Common myeloid progenitor, CD34-positive (primary cell): Measurements from ENCODE around the gene RNF212B.
A peak's percentile ranks its signal among the peaks of the same experiment; 100 is the strongest.

Experiments
- CTCF ChIA-PET: fragments of 350-600 bp; sonication (Branson Sonifier 250); formaldehyde crosslinking; loops from one replicate; lab custom pipeline; 2021; ENCODE audit warnings: antibody characterized with exemption; lab: Charles Lee
- POLR2A ChIA-PET: fragments of 350-600 bp; sonication (Branson Sonifier 250); formaldehyde crosslinking; loops from one replicate; lab custom pipeline; 2021; ENCODE audit warnings: antibody characterized with exemption; lab: Charles Lee
- DNase-seq, 3 donors: peaks; one replicate each; pipeline versions ENCODE4 v3.0.0 to v3.0.0-alpha.2; 2013
- H3K27ac ChIP-seq, 2 experiments: 1 replicate in 1 of 2; 2 replicates in 1 of 2; pipeline ENCODE4 v1.7.0; 2013; ENCODE audit warnings: inconsistent platforms in 2 of 2, low read length in 2 of 2, mild to moderate bottlenecking in 2 of 2, low read depth in 1 of 2, moderate library complexity in 1 of 2; ENCODE audit not compliant: severe bottlenecking in 2 of 2, insufficient read depth in 1 of 2, poor library complexity in 1 of 2
- H3K27me3 ChIP-seq, 5 experiments: replicated peaks in 2 of 5; 1 replicate in 3 of 5; 2 replicates in 2 of 5; pipeline versions ENCODE4 v1.6.1 to v1.7.0; 2013; ENCODE audit warnings: low read length in 4 of 5, mild to moderate bottlenecking in 2 of 5, moderate library complexity in 2 of 5, inconsistent platforms in 1 of 5; ENCODE audit not compliant: insufficient read depth in 5 of 5, control insufficient read depth in 4 of 5
- H3K36me3 ChIP-seq, 4 experiments: 1 replicate in 2 of 4; 2 replicates in 2 of 4; pipeline versions ENCODE4 v1.6.1 to v1.7.0; 2013; ENCODE audit warnings: low read length in 3 of 4, control low read depth in 1 of 4, mild to moderate bottlenecking in 1 of 4; ENCODE audit not compliant: control insufficient read depth in 4 of 4, insufficient read depth in 4 of 4
- H3K4me1 ChIP-seq, 4 experiments: 1 replicate in 3 of 4; 2 replicates in 1 of 4; pipeline versions ENCODE4 v1.6.1 to v1.7.1; 2013; ENCODE audit warnings: low read length in 3 of 4, mild to moderate bottlenecking in 3 of 4, control low read depth in 1 of 4, inconsistent platforms in 1 of 4, moderate library complexity in 1 of 4; ENCODE audit not compliant: control insufficient read depth in 4 of 4, insufficient read depth in 4 of 4; ENCODE audit errors: control extremely low read depth in 1 of 4
- H3K4me3 ChIP-seq, 7 experiments: 1 replicate in 4 of 7; 2 replicates in 3 of 7; pipeline versions ENCODE4 v1.5.1 to v1.7.0; 2013; ENCODE audit warnings: mild to moderate bottlenecking in 7 of 7, low read length in 6 of 7, moderate library complexity in 6 of 7, inconsistent platforms in 2 of 7, low read depth in 2 of 7, control low read depth in 1 of 7; ENCODE audit not compliant: insufficient read depth in 4 of 7, control insufficient read depth in 1 of 7; ENCODE audit errors: extremely low read depth in 1 of 7
- H3K9me3 ChIP-seq, 5 experiments: 1 replicate in 4 of 5; 2 replicates in 1 of 5; pipeline versions ENCODE4 v1.6.1 to v1.7.1; 2013; ENCODE audit warnings: low read length in 4 of 5, mild to moderate bottlenecking in 2 of 5, inconsistent platforms in 1 of 5, low read depth in 1 of 5, moderate library complexity in 1 of 5; ENCODE audit not compliant: control insufficient read depth in 4 of 5, insufficient read depth in 2 of 5; ENCODE audit errors: control extremely low read depth in 1 of 5
- WGBS: methylation state at CpG from one replicate; pipeline ENCODE4 v1.1.5; 2013; ENCODE audit not compliant: insufficient coverage; 5-methylcytosine and 5-hydroxymethylcytosine counted together

The RNF212B gene

DNA sequence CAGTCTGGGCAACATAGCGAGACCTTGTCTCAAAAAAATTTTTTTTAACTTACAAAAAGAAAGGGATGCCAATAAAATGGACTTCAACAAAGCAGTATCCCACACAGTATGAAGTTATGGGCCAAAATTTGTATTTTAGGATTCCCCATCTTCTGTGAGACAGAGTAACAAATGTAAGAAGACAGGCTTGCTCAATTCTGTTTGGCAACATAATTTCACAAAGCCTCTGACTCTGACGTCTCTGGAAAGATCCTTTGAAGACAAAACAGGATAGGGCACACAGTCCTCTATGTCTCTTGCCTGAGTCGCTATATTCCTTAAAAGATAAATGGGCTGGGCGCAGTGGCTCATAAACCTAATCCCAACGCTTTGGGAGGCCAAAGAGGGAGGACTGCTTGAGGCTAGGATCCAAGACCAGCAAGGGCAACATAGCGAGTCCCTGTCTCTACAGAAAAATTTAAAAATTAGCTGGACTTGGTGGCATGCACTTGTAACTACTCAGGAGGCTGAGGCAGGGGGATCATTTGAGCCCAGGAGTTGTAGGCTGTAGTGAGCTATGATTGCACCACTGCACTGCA is 49.3 kb downstream of the RNF212B start:
- 61% methylated on average over 6 of the region's 6 CpGs for whole genome bisulfite sequencing
- DNase-seq = no peak
- Histone ChIP-seq H3K27me3 (no peaks in the 10 kb centered on the region), H3K36me3 (peaks cover 0 to 3% (median 3%) of the 10 kb centered on the region in 4 experiments), H3K9me3 (no peaks in the 10 kb centered on the region), H3K27ac (peak overlapping the region; percentile 76 to 91), H3K4me3 (peak overlapping the region; percentile 59 to 96 (median 95)), H3K4me1 (peaks cover 11 to 22% (median 15%) of the 10 kb centered on the region in 4 experiments)
- CTCF ChIA-PET = interaction anchor here (0.9 to 3.3 kb wide), 14 partner anchors 9 to 210 kb away, joined by 3 to 22 read pairs (median 4); partner anchors contain the start of genes PABPN1 and PPP1R3E
- POLR2A ChIA-PET = interaction anchor here (0.5 to 1.7 kb wide), 5 partner anchors 10 to 181 kb away, joined by 3 to 8 read pairs (median 3); partner anchors contain the start of genes PABPN1 and PPP1R3E

DNA sequence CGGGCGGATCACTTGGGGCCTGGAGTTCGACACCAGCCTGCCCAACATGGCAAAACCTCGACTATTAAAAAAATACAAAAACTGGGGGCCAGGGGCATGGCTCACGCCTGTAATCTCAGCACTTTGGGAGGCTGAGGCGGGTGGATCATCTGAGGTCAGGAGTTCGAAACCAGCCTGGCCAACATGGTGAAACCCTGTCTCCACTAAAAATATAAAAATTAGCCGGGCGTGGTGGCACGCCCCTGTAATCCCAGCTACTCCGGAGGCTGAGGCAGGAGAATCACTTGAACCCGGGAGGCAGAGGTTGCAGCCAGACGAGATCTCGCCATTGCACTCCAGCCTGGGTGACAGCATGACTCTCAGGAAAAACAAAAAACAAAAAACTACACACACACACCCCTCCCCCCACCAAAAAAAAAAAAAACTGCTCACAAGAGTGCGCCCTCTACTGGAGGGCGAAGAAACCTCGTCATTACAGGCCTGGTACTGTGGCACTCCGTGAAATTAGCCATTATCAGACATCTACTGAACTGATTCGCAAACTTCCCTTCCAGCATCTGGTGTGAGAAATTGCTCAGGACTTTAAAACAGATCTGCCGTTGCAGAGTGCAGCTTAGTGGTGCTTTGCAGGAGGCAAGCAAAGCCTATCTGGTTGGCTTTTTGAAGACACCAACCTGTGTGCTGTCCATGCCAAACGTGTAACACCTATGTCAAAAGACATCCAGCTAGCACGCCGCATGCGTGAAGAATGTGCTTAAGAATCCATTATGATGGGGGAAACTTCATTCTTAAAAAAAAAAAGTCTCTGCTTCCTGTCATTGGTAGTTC is 57.2 kb downstream of the RNF212B start:
- peaks cover 4 to 29% (median 16%) of the 10 kb centered on the region in 4 experiments for H3K36me3 ChIP-seq
- CTCF ChIA-PET = interaction anchor here (0.8 to 20.4 kb wide), 17 partner anchors 9 to 174 kb away, joined by 3 to 177 read pairs (median 4); partner anchors contain the start of genes BCL2L2, HOMEZ and PABPN1
- no peak overlapping the region for H3K27ac ChIP-seq
- peak overlapping the region in 2 of 7 experiments; percentile 1 to 45 for H3K4me3 ChIP-seq
- peaks cover 0 to 4% (median 0%) of the 10 kb centered on the region in 5 experiments for H3K27me3 ChIP-seq
- 44% methylated on average over 20 of the region's 24 CpGs for WGBS
- POLR2A ChIA-PET = no interaction called here
- peaks cover 4 to 20% (median 12%) of the 10 kb centered on the region in 4 experiments for H3K4me1 ChIP-seq
- H3K9me3 ChIP-seq = no peaks in the 10 kb centered on the region
- DNase-seq = peak; percentile 74 to 91 (median 88)

DNA sequence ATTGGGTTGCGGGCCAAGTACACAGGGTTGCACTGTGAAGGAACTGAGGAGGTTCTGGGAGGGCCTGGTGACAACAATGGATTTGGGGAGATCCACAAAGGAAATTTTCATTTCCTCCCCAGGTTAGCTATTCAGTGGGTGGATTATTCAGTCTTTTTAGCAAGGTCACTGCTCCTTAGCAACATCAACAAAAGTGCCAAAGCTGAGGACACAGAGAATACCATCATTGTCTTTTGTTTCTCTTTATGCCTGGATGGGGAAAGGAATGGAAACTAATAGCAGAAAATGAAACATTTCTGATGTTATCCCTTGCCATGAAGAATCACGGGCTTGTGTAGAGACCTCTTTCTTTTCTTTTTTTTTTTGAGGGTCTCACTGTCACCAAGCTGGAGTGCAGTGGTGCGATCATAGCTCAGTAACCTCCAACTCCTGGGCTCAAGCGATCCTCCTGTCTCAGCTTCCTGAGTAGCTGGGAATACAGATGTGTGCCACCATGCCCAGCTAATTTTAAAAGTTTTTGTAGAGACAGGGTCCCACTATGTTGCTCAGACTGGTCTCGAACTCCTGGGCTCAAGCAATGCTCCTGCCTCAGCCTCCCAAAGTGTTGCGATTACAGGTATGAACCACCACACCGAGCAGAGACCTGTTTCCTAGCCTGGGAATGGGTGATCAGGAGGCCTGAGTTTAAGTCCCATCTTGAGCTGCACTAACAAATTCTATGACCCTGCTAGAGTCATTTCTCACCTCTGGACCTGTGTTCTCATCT is 58.5 kb downstream of the RNF212B start:
- Histone ChIP-seq H3K27me3 (peaks cover 0 to 4% (median 0%) of the 10 kb centered on the region in 5 experiments), H3K36me3 (peaks cover 4 to 29% (median 16%) of the 10 kb centered on the region in 4 experiments), H3K4me3 (no peak overlapping the region), H3K27ac (no peak overlapping the region), H3K4me1 (peaks cover 10 to 30% (median 22%) of the 10 kb centered on the region in 4 experiments), H3K9me3 (no peaks in the 10 kb centered on the region)
- ChIA-PET POLR2A (no interaction called here), CTCF (interaction anchor here (0.8 to 20.4 kb wide), 9 partner anchors 8 to 176 kb away, joined by 3 to 177 read pairs (median 6); partner anchors contain the start of genes HOMEZ and PABPN1)
- whole genome bisulfite sequencing = 93% methylated on average over 7 of the region's 7 CpGs
- DNase-seq = no peak

DNA sequence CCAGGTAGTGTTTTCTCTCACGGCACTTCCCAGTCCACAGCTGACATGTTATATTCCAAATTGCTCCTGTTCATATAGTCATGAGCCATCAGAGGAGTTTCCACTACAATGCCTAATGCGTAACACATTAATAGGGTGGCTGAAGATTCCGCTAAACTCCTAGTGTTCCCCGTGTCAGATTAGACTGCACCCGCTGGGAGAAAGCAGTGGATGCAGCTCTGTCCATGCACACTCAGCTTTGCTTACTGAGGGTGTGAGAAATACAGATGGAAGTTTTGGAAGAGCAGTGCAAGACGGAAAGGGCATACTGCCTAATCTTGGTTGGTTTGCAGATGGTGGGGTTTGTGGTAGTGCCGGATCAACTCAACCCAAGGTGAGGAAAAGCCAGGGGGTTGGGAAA is 59.4 kb downstream of the RNF212B start:
- POLR2A ChIA-PET = interaction anchor here (1.5 kb wide), 1 partner anchor 11 kb away, joined by 3 read pairs; the partner anchor contains the start of gene HOMEZ
- no peaks in the 10 kb centered on the region for H3K9me3 ChIP-seq
- CTCF ChIA-PET = interaction anchor here (1.2 to 20.4 kb wide), 5 partner anchors 7 to 33 kb away, joined by 3 to 177 read pairs (median 22); partner anchors contain the start of genes HOMEZ and PABPN1
- no peak overlapping the region for H3K27ac ChIP-seq
- no peak for DNase-seq
- peaks cover 10 to 31% (median 23%) of the 10 kb centered on the region in 4 experiments for H3K4me1 ChIP-seq
- no peak overlapping the region for H3K4me3 ChIP-seq
- peaks cover 4 to 29% (median 16%) of the 10 kb centered on the region in 4 experiments for H3K36me3 ChIP-seq
- 100% methylated on average over 6 of the region's 7 CpGs for WGBS
- H3K27me3 ChIP-seq = peaks cover 0 to 4% (median 0%) of the 10 kb centered on the region in 5 experiments

DNA sequence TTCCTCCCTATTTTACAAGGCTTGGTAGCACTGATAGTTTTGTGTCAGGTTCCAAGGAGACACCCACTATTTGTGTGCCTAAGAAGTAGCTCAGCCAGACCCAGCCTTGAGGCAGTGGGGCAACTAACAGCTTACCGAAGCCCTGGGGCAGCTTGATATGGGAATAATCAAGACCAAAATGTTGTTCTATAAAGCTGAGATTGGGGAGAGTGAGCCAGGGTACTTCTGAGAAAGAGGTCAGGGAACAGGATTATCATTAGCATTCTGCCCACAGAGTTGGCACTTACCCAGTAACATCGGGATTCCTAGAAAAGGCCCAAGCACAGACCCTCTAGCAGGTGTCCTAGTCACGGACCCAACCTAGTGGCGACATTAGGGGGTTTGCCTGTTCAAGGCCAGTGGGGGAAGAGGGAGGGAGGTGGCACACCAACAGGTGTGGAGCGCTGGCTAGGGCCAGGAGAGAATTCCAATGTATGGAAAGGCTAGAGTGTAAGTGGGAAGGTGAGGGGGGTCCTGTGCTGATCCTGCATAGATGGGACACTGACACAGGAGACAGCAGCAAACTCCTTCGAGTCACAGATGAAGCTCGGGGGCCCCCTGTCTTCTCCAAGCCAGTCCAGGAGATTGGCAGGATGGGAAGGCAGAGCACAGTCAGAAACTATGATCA is 60.0 kb downstream of the RNF212B start:
- H3K4me1 ChIP-seq = peaks cover 10 to 36% (median 26%) of the 10 kb centered on the region in 4 experiments
- no peak for DNase-seq
- no peak overlapping the region for H3K4me3 ChIP-seq
- peaks cover 0 to 4% (median 0%) of the 10 kb centered on the region in 5 experiments for H3K27me3 ChIP-seq
- H3K36me3 ChIP-seq = peaks cover 4 to 29% (median 16%) of the 10 kb centered on the region in 4 experiments
- 96% methylated on average over 4 of the region's 7 CpGs for WGBS
- H3K27ac ChIP-seq = no peak overlapping the region
- CTCF ChIA-PET = interaction anchor here (0.7 to 20.4 kb wide), 9 partner anchors 12 to 82 kb away, joined by 3 to 177 read pairs (median 9); partner anchors contain the start of genes HOMEZ and PABPN1
- POLR2A ChIA-PET = interaction anchor here (1.5 kb wide), 1 partner anchor 12 kb away, joined by 3 read pairs; the partner anchor contains the start of gene HOMEZ
- no peaks in the 10 kb centered on the region for H3K9me3 ChIP-seq
